ENCODE measurements around the gene ACOXL.

DNA sequence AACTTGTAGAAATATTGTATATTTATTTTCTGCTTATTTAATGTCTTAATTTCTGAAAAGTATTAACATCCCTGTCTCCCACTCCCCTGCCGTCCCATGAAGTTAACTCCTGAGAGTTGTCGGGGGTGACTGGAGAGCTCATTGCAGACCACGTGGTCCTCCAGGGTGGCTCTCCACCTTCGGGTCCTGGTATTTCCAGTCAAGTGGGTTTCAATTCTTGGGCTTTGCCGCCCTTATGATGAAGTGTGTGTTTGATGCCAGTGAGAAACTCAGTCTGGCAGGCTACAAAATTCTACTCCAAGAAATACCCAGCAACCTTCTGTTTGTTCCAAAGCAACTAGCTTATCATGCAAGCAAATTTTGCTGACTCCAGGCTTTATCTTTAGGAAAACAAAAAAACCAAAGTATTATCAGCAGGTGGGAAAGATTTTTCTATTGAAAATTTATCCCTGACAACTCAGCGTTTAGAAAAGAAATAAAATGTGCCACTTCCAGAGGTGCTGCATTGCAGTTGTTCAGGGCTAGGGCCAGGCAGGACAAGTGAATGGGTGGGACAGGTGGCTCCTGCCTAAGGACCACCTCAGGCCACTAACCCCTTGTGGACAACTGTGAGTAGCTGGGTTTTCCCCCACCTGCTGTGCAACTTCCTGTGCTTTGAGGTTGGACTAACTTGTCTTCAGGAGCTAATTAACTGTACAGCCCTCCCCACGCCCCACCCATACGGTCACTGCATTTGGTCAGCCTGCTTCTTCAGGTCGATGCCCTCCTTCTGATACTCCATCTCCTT is 434.9 kb downstream of the ACOXL start:
- TF ChIP-seq POLR2A (IDR thresholded peaks at IDR 0.05; ENCODE audit: low read depth, low read length): no peak
- TF ChIP-seq TAF1 (IDR thresholded peaks at IDR 0.05; ENCODE audit: borderline replicate concordance, low read depth, low read length): no peak
- no peak; the same call in 1 of the 2 replicates for TF ChIP-seq POLR2AphosphoS5 (IDR thresholded peaks at IDR 0.05; ENCODE audit: low read depth, low read length)
